Nephron (organoid): ENCODE data around the gene SLC25A39.
A peak's percentile ranks its signal among the peaks of the same experiment; 100 is the strongest.

ENCODE experiments used
- H3K27ac Mint-ChIP-seq, 3 experiments: 2 replicates each; pipeline ENCODE4 v1.8.0; 2020; ENCODE audit warnings: mixed read lengths in 3 of 3, mild to moderate bottlenecking in 2 of 3, moderate library complexity in 1 of 3
- H3K27me3 Mint-ChIP-seq: 2 replicates; pipeline ENCODE4 v1.8.0; 2021; ENCODE audit warnings: low read depth, mild to moderate bottlenecking, moderate library complexity, mixed read lengths
- H3K36me3 Mint-ChIP-seq: 2 replicates; pipeline ENCODE4 v1.8.0; 2020; ENCODE audit warnings: low read depth, mixed read lengths
- H3K4me1 Mint-ChIP-seq: 2 replicates; pipeline ENCODE4 v1.8.0; 2020; ENCODE audit warnings: mixed read lengths
- H3K4me3 Mint-ChIP-seq, 3 experiments: 2 replicates each; pipeline ENCODE4 v1.8.0; 2020; ENCODE audit warnings: mild to moderate bottlenecking in 3 of 3, mixed read lengths in 3 of 3, moderate library complexity in 2 of 3
- H3K9me3 Mint-ChIP-seq: 2 replicates; pipeline ENCODE4 v1.8.0; 2020; ENCODE audit warnings: mixed read lengths
- CTCF ChIP-seq, 3 experiments: fragments of 200-600 bp; sonication (generic); IDR thresholded peaks; one replicate each; pipeline ENCODE4 v1.5.0; 2021; ENCODE audit warnings: antibody characterized with exemption in 3 of 3; ENCODE audit not compliant: unreplicated experiment in 3 of 3

SLC25A39 gene

DNA sequence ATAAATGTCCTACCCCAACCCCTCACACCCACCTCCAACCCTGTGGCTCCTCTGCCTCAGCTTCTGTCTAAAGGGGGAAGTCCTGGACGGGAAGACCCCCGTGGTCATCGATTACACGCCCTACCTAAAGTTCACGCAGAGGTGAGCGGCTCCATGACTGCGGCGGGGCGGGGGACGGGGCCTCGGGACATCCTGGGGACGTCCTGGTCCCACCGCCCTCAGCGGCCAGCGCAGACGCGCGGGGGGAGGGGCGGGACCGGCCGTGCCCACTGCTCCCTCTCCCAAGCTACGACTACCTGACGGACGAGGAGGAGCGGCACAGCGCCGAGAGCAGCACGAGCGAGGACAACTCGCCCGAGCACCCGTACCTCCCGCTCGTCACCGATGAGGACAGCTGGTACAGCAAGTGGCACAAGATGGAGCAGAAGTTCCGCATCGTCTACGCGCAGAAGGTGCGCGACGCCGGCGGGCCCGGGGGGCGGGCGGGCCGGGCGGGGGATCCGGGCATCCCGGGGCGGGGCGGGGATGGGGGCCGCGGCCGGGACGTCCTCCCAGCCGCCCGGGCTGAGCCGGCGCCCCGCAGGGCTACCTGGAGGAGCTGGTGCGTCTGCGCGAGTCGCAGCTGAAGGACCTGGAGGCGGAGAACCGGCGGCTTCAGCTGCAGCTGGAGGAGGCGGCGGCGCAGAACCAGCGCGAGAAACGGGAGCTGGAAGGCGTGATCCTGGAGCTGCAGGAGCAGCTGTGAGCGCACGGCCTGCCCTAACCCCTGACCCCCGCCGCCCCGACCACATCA, 9.6 kb downstream of the SLC25A39 start:
- Mint-ChIP-seq H3K4me3 (peak overlapping the region; percentile 60 to 77 (median 66)), H3K27me3 (peaks cover 89% of the 10 kb centered on the region), H3K36me3 (peaks cover 5% of the 10 kb centered on the region), H3K27ac (no peak overlapping the region), H3K4me1 (peaks cover 9% of the 10 kb centered on the region), H3K9me3 (peaks cover 4% of the 10 kb centered on the region)
- no peak for TF ChIP-seq CTCF (IDR thresholded peaks at IDR 0.05; ENCODE audit: unreplicated experiment in 3 of 3)

- Mint-ChIP-seq H3K9me3 (peaks cover 4% of the 10 kb centered on the region), H3K27me3 (peaks cover 88% of the 10 kb centered on the region), H3K27ac (no peak overlapping the region), H3K4me3 (peak overlapping the region; percentile 32 to 58 (median 52)), H3K4me1 (peaks cover 9% of the 10 kb centered on the region), H3K36me3 (peaks cover 3% of the 10 kb centered on the region)
- no peak for TF ChIP-seq CTCF (IDR thresholded peaks at IDR 0.05; ENCODE audit: unreplicated experiment in 3 of 3)
Observed at GRCh38 chr17:44314524-44314868, 10.1 kb downstream of the SLC25A39 start.

DNA sequence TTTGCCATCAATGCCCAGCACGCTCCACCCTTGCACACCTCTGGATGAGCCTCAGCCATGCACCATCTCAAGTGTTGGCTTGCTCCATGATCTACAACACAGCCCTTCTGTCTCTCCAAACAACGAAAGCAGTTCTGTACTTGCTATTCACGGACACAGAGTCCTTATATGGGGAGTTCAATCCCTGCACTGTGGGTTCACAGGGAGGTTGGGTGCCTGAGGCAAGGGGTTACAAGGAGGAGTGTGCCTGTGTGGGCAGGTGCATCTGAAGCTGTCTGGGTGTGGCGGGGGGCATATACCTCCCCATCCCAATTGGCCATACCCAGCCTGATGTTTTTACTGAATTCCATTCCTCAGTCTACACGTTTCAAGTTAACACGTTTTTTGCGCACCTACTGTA, 10.6 kb downstream of the SLC25A39 start:
- no peak for TF ChIP-seq CTCF (IDR thresholded peaks at IDR 0.05; ENCODE audit: unreplicated experiment in 3 of 3)
- Mint-ChIP-seq H3K27ac (no peak overlapping the region), H3K4me1 (peaks cover 9% of the 10 kb centered on the region), H3K27me3 (peaks cover 83% of the 10 kb centered on the region), H3K4me3 (peak overlapping the region; percentile 32 to 58 (median 52)), H3K9me3 (peaks cover 4% of the 10 kb centered on the region), H3K36me3 (no peaks in the 10 kb centered on the region)

- Mint-ChIP-seq H3K27ac (no peak overlapping the region), H3K36me3 (no peaks in the 10 kb centered on the region), H3K27me3 (peaks cover 72% of the 10 kb centered on the region), H3K4me1 (peaks cover 9% of the 10 kb centered on the region), H3K4me3 (peak overlapping the region in 1 of 3 experiments; percentile 5), H3K9me3 (peaks cover 3% of the 10 kb centered on the region)
- TF ChIP-seq CTCF (IDR thresholded peaks at IDR 0.05; ENCODE audit: unreplicated experiment in 3 of 3) = no peak
Observed at GRCh38 chr17:44312396-44313104, 12.1 kb downstream of the SLC25A39 start.

GRCh38 chr17:44311562-44312181, 13.0 kb downstream of the SLC25A39 start:
- H3K27me3 Mint-ChIP-seq = peaks cover 66% of the 10 kb centered on the region
- H3K4me1 Mint-ChIP-seq = peaks cover 16% of the 10 kb centered on the region
- H3K36me3 Mint-ChIP-seq = no peaks in the 10 kb centered on the region
- no peak overlapping the region for H3K27ac Mint-ChIP-seq
- no peaks in the 10 kb centered on the region for H3K9me3 Mint-ChIP-seq
- no peak overlapping the region for H3K4me3 Mint-ChIP-seq
- TF ChIP-seq CTCF (IDR thresholded peaks at IDR 0.05; ENCODE audit: unreplicated experiment in 3 of 3) = no peak
